Transverse colon (tissue), 4 donors: ENCODE data around the gene OR10H1. TPM values are rescaled to one million over a fixed set of nuclear protein-coding genes. Genes with fewer than 3 reads are reported as not detected.

Source experiments
- DNase-seq: peaks from one replicate; pipeline ENCODE4 v3.0.0-alpha.2; 2019
- H3K27ac ChIP-seq, 4 donors: fragments of 200-600 bp; sonication (generic); 2 replicates each; pipeline ENCODE4 v1.5.1; 2016 to 2018; ENCODE audit warnings: inconsistent platforms in 4 of 4
- H3K27me3 ChIP-seq: fragments of 200-600 bp; sonication (generic); 2 replicates; pipeline ENCODE4 v1.5.1; 2017; ENCODE audit warnings: inconsistent platforms
- H3K36me3 ChIP-seq, 4 donors: fragments of 200-600 bp; sonication (generic); 2 replicates each; pipeline ENCODE4 v1.5.1; 2017 to 2019; ENCODE audit warnings: inconsistent platforms in 4 of 4
- H3K4me1 ChIP-seq, 4 donors: fragments of 200-600 bp; sonication (generic); 2 replicates each; pipeline ENCODE4 v1.5.1; 2017 to 2020; ENCODE audit warnings: inconsistent platforms in 4 of 4
- H3K4me3 ChIP-seq, 4 donors: fragments of 200-600 bp; sonication (generic); 1 replicate in 1 of 4; 2 replicates in 3 of 4; pipeline versions ENCODE4 v1.5.1 to v1.6.1; 2017 to 2019; ENCODE audit warnings: inconsistent platforms in 4 of 4
- H3K9me3 ChIP-seq, 2 donors: fragments of 200-600 bp; sonication (generic); 2 replicates each; pipeline ENCODE4 v1.5.1; 2017 to 2019; ENCODE audit warnings: inconsistent platforms in 2 of 2
- CTCF ChIP-seq, 5 experiments: fragments of 200-600 bp in 3 of 5; fragments of 450-650 bp in 2 of 5; sonication (generic) in 3 of 5; IDR thresholded peaks; 1 replicate in 2 of 5; 2 replicates in 3 of 5; pipeline ENCODE4 v1.5.1; 2016 to 2017; ENCODE audit warnings: antibody characterized with exemption in 5 of 5, inconsistent platforms in 3 of 5, mild to moderate bottlenecking in 2 of 5, moderate library complexity in 1 of 5
- EP300 ChIP-seq: sonication (generic); formaldehyde crosslinking; IDR thresholded peaks from one replicate; pipeline ENCODE4 v1.6.1; 2017; ENCODE audit warnings: antibody characterized with exemption, low read depth
- POLR2A ChIP-seq: fragments of 450-650 bp; IDR thresholded peaks from one replicate; pipeline ENCODE4 v1.6.1; 2016; ENCODE audit warnings: antibody characterized with exemption, mild to moderate bottlenecking, moderate library complexity
- POLR2AphosphoS5 ChIP-seq, 3 donors: sonication (generic); formaldehyde crosslinking; IDR thresholded peaks; one replicate each; pipeline ENCODE4 v1.6.1; 2016; ENCODE audit warnings: antibody characterized with exemption in 3 of 3
- WGBS, 2 donors: methylation state at CpG; one replicate each; pipeline ENCODE4 v1.1.5; 2018; ENCODE audit warnings: low coverage in 1 of 2; 5-methylcytosine and 5-hydroxymethylcytosine counted together
- in situ Hi-C, 4 donors: fragments of 200-750 bp; cut with MboI; loops; one replicate each; pipeline versions ENCODE4 v1.15.0 to v1.15.1; 2017; ENCODE audit warnings: low sequenced_read_pairs in 3 of 4, low pct_ligation_motif_present in 1 of 4, low pct_unique_long_range_greater_than_20kb in 1 of 4
- intact Hi-C: fragments of 100-400 bp; cut with DNase I; formaldehyde crosslinking; loops from one replicate; pipeline ENCODE4 v1.15.1; 2023; ENCODE audit warnings: low total_unique reads
- total RNA-seq, 4 donors: library from RNA; depleted of rRNA; stranded (reverse); fragments of >200 nt; gene quantifications; one replicate each; pipeline ENCODE4 v1.1.0, GENCODE V29; 2016

The OR10H1 gene, protein sequence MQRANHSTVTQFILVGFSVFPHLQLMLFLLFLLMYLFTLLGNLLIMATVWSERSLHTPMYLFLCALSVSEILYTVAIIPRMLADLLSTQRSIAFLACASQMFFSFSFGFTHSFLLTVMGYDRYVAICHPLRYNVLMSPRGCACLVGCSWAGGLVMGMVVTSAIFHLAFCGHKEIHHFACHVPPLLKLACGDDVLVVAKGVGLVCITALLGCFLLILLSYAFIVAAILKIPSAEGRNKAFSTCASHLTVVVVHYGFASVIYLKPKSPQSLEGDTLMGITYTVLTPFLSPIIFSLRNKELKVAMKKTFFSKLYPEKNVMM
- total RNA-seq = not detected

- Histone ChIP-seq H3K36me3 (no peaks in the 10 kb centered on the region), H3K4me1 (peaks cover 0 to 2% (median 0%) of the 10 kb centered on the region in 4 donors), H3K9me3 (no peaks in the 10 kb centered on the region), H3K27ac (no peak within 1 kb of the TSS), H3K27me3 (peaks cover 44% of the 10 kb centered on the region), H3K4me3 (no peak within 1 kb of the TSS)
- DNase-seq = no peak
- in situ Hi-C loops (loop anchor here in 2 of 4 donors (25.0 kb wide), 1 partner anchor 178 kb away; the partner anchor contains the start of gene CYP4F3 (in 2 of the 2)), intact Hi-C loops (loop anchor here (2.0 kb wide), 1 partner anchor 187 kb away; no protein-coding TSS in a partner anchor)
- TF ChIP-seq CTCF (IDR thresholded peaks at IDR 0.05) (no peak), POLR2AphosphoS5 (IDR thresholded peaks at IDR 0.05) (no peak), EP300 (no peak), POLR2A (no peak)
- 67 to 68% methylated on average over 3 to 5 of the region's 5 CpGs for WGBS, 2 donors
These were observed at the start of gene OR10H1 for GRCh38 chr19:15815306-15815705. Gene OR10H1, minus strand, starts transcription at chr19:15815664. Its CDS starts 7,627 bp downstream, at chr19:15808037.

GRCh38 chr19:15864824-15865223 lies 49.4 kb upstream of the OR10H1 start:
- WGBS, 2 donors = 60% methylated on average over 5 of the region's 5 CpGs; no CpG with 5 or more reads in 1 of the 2 donors
- TF ChIP-seq EP300 = no peak
- Histone ChIP-seq H3K9me3 (no peaks in the 10 kb centered on the region), H3K4me1 (no peaks in the 10 kb centered on the region), H3K4me3 (no peak overlapping the region), H3K36me3 (no peaks in the 10 kb centered on the region), H3K27me3 (no peaks in the 10 kb centered on the region), H3K27ac (no peak overlapping the region)
- in situ Hi-C loops = no loop called here
- DNase-seq = no peak
- intact Hi-C loops = no loop called here

DNA sequence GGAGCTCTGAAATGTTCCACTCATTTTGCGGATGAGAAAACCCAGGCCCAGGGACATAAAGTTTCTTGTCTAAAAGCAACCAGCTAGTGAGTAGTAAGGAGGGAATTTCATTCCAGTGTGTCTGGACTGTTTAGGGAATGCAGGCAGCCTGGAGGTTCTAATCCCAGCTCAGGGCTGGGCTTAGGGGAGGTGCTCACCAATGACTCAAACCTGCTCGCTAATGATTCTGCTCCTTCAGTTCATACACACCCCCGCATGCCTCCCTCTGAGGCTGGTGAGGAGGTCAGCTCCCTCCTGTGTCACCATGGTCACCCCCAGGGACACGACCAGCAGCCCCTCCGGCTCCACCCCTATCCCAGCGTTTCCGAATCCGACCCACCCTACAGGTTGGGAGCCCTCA lies 47.8 kb upstream of the OR10H1 start:
- intact Hi-C loops (no loop called here), in situ Hi-C loops (no loop called here)
- no peak overlapping the region for H3K4me3 ChIP-seq
- H3K27me3 ChIP-seq = no peaks in the 10 kb centered on the region
- H3K27ac ChIP-seq = no peak overlapping the region
- H3K9me3 ChIP-seq = no peaks in the 10 kb centered on the region
- no peak for TF ChIP-seq EP300
- TF ChIP-seq POLR2AphosphoS5 (IDR thresholded peaks at IDR 0.05) = no peak
- TF ChIP-seq POLR2A = no peak
- no peak for TF ChIP-seq CTCF (IDR thresholded peaks at IDR 0.05)
- no peak for DNase-seq
- 53 to 88% methylated on average over 3 to 8 of the region's 8 CpGs for WGBS, 2 donors
- H3K4me1 ChIP-seq = no peaks in the 10 kb centered on the region
- no peaks in the 10 kb centered on the region for H3K36me3 ChIP-seq

- no peak overlapping the region for H3K27ac ChIP-seq
- no peaks in the 10 kb centered on the region for H3K9me3 ChIP-seq
- no peaks in the 10 kb centered on the region for H3K27me3 ChIP-seq
- no peaks in the 10 kb centered on the region for H3K36me3 ChIP-seq
- DNase-seq = no peak
- H3K4me3 ChIP-seq = no peak overlapping the region
- in situ Hi-C loops = no loop called here
- TF ChIP-seq CTCF (IDR thresholded peaks at IDR 0.05) (no peak), POLR2A (no peak), POLR2AphosphoS5 (IDR thresholded peaks at IDR 0.05) (no peak), EP300 (no peak)
- intact Hi-C loops = no loop called here
- 56 to 69% methylated on average over 3 to 7 of the region's 7 CpGs for WGBS, 2 donors
- H3K4me1 ChIP-seq = no peaks in the 10 kb centered on the region
These were observed 47.0 kb upstream of the OR10H1 start for GRCh38 chr19:15862444-15862843.
